Endothelial cell of umbilical vein (primary cell): ENCODE results near the gene IGFL1.

Source experiments
- CTCF ChIP-seq, 2 donors: IDR thresholded peaks; 1 replicate in 1 of 2; 2 replicates in 1 of 2; pipeline ENCODE4 v1.5.1; 2011; ENCODE audit warnings: low read length in 2 of 2, mild to moderate bottlenecking in 2 of 2, moderate library complexity in 2 of 2, control low read depth in 1 of 2, inconsistent platforms in 1 of 2, low read depth in 1 of 2; ENCODE audit not compliant: insufficient read depth in 1 of 2; ENCODE audit errors: extremely low read depth in 1 of 2
- EZH2 ChIP-seq: IDR thresholded peaks from 2 replicates; pipeline ENCODE4 v1.6.1; 2012; ENCODE audit warnings: borderline replicate concordance, low read depth, mild to moderate bottlenecking, moderate library complexity, low read length, inconsistent platforms; ENCODE audit not compliant: severe bottlenecking
- POLR2AphosphoS5 ChIP-seq: IDR thresholded peaks from 2 replicates; pipeline ENCODE4 v1.6.1; 2012; ENCODE audit warnings: low read depth, mild to moderate bottlenecking, control low read depth, low read length, moderate library complexity; ENCODE audit not compliant: insufficient read depth

- TF ChIP-seq POLR2AphosphoS5, result no peak
- TF ChIP-seq EZH2, result no peak
- TF ChIP-seq CTCF (IDR thresholded peaks at IDR 0.05; ENCODE audit: extremely low read depth in 1 of 2, insufficient read depth in 1 of 2, low read depth in 1 of 2, low read length in 2 of 2), result no peak
Measured at GRCh38 chr19:46213806-46214205, 15.7 kb upstream of the IGFL1 start.
